Raji (cell line): ENCODE data around the gene UGT1A8.
"Not testable (repeated sequence)": the region's sequence is repeated elsewhere in the genome, so short reads cannot be mapped to it uniquely, and the experiment has no call there.

Experiments
- POLR2A ChIP-seq: IDR thresholded peaks from 2 replicates; pipeline ENCODE4 v1.6.1; 2011; ENCODE audit warnings: low read depth, low read length, control low read depth; ENCODE audit not compliant: insufficient read depth

UGT1A8 gene

DNA sequence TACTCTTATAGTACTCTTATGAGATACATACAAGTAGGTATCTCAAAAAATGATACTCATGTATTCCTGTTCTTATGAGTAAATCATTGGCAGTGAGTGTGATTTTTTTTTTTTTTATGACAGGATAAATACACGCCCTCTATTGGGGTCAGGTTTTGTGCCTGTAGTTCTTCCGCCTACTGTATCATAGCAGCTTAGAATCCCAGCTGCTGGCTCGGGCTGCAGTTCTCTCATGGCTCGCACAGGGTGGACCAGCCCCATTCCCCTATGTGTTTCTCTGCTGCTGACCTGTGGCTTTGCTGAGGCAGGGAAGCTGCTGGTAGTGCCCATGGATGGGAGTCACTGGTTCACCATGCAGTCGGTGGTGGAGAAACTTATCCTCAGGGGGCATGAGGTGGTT is at the start of gene UGT1A8:
TSS of gene UGT1A8 (plus strand) at position 158 of the 400 bp plus-strand sequence. CDS start at position 233, 75 bp downstream.
- not testable (repeated sequence) for TF ChIP-seq POLR2A

DNA sequence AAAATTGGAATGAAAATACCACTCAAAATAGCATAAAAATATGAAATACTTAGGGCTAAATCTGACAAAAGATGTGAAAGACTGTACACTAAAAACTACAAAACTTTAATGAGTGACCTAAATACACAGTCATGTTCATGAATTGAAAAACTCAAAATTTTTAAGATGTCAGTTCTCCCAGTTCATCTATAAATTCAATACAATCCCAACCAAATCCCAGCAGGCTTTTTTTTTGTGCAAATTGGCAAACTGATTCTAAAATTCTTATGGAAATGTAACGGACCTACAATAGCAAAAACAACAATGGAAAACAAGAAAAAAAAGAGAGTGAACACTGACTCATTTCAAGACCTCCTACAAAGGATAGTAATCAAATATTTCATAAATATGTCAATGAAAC is 46.4 kb upstream of the UGT1A8 start:
- TF ChIP-seq POLR2A = no peak

DNA sequence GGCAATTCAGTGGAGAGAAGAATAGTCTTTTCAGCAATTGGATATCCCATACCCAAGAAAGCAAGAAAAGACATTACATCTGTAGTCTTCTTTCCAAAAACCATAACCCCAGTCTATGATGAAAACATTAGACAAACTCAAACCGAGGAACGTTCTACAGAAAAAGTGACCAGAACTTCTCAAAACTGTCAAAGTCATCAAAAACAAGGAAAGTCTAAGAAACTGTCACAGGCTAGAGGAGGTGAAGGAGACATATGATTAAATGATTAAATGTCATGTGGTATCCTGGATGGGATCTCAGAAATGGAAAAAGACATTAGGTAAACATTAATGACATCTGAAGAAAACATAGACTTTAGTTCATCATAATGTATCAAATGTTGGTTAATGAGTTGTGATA is 46.0 kb upstream of the UGT1A8 start:
- no peak for TF ChIP-seq POLR2A

DNA sequence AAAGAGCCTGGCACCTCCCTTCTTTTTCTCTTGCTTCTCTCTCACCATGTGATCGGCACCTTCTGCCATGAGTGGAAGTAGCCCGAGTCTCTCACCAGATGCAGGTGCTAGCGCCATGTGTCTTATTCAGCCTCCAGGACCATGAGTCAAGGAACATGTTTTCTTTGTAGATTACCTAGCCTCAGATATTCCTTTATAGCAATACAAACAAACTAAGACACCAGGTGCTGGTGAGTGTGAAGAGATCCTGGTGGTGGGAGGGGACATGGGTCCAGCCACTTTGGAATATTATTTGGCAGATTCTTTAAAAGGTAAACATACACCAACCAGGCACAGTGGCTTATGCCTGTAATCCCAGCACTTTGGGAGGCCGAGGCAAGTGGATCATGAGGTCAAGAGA is 45.0 kb upstream of the UGT1A8 start:
- no peak for TF ChIP-seq POLR2A

DNA sequence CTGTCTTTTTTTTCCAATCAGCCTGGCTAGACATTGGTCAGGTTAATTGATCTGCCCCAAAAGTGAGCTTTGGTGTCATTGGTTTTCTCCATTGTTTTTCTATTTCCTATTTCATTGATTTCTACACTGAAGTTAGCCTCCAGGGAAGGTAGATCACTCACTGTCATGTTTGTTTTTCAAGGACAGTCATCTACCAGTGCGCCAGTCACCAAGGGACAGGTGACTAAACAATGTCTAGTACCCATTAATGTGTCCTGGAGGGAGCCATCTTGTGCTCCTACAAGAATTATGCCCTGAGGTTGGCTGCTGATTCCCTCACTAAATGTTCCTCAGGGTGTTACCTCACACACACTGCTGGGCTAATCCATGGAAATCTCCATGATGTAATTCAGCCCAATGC is 33.2 kb upstream of the UGT1A8 start:
- TF ChIP-seq POLR2A = no peak

DNA sequence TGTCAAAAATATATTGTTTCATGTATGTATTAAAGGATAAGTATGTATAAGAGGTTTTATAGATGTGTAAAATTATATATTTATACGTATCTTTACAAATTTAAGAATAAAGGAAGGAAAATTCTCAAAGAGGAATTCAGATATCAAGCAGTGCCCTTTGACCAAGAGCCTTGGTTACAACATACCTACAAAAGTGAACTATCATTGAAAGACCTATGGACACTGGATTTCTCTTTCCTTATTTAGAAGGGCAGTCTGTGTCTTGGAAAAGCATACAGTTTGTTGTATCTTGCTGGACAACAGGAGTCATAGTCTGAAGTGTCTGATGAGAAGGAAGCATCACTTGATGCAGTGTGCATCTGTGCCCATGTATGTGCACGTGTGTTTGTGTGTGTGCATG is 29.0 kb upstream of the UGT1A8 start:
- no peak for TF ChIP-seq POLR2A

DNA sequence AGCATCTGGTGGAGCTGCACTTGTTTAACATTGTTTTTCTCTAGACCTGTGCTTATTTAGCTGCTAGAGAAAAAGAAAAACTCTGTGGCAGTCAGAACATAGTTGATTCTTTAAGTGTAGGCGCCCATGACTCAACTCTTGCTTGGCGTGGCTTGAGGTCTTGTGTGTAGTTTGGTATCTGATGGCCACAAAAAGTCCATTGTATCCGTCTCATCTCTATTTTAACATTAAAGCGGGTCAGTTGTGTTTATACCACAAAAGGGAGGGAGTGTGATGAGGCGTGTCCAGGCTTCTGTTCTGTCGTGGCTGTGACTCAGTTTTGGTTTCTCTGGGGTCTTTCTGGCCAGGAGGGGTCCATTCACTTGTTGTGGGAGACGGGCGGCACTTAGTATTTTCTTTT is 24.2 kb upstream of the UGT1A8 start:
- no peak for TF ChIP-seq POLR2A

DNA sequence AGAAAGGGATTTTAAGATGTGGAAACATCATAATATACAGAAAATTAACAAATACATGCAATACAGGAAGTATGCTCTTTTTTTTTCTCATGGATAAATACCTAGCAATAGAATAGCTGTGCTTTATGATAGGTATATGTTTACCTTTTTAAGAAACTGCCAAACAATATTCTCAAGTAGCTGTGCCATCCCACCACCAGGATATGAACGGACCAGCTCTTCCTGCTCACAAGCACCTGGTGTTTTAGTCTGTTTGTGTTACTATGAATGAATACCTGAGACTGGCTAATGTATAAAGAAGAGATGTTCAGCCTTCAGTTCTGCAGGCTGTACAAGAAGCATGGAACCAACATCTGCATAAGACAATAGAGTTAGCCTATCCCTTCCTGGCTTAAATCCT is 19.9 kb upstream of the UGT1A8 start:
- no peak for TF ChIP-seq POLR2A

DNA sequence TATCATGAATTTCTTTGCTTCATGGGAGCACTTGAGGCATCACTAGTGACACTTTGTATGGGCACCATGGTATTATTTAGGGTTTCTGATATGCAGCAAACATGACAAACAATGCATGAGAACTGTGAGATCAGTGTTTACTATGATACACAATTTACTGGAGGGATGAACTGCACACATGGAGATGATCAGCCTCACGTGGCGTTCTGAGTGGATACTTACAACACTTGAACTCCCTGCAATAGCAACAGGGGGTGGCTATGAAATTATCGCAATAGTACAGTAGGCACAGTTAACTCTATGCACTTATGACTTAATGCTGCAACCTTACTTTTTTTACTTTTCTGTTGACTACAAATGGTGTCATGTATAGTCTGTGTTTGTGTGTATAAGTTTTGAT is 18.5 kb upstream of the UGT1A8 start:
- TF ChIP-seq POLR2A = no peak

DNA sequence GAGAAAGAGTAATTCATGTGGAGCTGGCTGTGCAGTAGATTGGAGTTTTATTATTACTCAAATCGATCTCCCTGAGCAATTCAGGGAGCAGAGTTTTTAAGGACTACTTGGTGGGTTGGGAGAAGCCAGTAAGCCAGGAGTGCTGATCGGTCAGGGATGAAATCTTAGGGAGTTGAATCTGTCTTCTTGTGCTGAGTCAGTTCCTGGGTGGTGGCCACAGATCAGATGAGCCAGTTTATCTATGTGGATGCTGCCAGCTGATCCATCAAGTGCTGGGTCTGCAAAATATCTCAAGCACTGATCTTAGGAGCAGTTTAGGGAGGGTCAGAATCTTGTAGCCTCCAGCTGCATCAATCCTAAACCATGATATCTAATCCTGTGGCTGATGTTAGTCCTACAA is 17.0 kb upstream of the UGT1A8 start:
- no peak for TF ChIP-seq POLR2A

DNA sequence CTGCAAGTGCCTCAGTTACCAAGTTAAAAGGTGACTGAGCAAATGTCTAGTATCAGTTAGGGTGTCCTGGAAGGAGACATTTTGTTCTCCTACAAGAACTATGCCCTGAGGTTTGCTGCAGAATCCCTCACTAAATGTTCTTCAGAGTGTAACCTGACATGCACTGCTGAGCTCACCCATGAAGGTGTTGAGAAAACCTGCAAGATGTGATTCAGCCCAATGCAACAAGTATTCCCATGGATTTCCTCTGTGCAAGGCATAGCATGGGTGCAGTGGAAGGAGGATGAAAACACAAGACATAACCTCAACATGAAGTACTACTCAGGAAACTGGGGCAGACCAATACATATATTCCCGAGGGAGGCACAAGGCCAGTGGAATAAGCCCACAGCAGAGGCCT is 15.4 kb upstream of the UGT1A8 start:
- no peak for TF ChIP-seq POLR2A

DNA sequence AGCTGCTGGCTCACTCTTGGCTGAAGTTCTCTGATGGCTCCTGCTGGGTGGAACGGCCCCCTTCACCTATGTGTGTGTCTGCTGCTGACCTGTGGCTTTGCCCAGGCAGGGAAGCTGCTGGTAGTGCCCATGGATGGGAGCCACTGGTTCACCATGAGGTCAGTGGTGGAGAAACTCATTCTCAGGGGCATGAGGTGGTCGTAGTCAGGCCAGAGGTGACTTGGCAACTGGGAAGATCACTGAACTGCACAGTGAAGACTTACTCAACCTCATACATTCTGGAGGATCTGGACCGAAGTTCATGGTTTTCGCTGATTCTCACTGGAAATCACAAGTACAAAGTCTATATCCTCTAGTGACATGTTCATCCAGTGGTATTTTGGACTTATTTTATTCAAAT is 13.9 kb upstream of the UGT1A8 start:
- no peak for TF ChIP-seq POLR2A

DNA sequence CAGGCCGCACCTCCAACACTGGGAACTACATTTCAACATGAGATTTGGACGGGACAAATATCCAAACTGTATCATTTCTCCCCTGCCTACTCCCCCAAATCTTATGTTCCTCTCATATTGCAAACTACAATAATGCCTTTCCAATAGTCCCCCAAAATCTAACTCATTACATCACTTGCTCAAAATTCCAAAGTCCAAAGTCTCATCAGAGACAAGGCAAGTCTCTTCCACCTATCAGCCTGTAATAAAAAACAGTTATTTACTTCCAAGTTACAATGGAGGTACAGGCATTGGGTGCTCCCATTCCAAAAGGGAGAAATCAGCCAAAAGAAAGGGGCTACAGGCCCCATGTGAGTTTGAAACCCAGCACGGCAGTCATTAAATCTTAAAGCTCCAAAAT is 12.6 kb upstream of the UGT1A8 start:
- TF ChIP-seq POLR2A = no peak

DNA sequence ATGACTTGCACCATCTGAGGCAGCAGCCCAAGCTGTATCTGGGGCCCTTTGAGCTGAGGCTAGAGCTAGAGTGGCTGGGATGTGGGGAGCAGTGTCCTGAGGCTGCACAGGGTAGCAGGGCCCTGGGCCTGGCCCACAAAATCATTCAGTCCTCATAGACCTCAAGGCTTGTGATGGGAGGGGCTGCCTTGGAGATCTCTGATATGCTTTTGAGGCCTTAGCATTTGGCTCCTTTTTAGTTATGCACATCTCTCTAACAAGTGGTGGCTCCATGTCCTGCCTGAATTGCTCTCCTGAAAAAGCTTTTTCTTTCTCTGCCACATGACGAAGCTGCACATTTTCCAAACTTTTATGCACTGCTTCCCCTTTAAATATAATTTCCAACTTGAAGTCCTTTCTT is 11.8 kb upstream of the UGT1A8 start:
- TF ChIP-seq POLR2A = no peak

DNA sequence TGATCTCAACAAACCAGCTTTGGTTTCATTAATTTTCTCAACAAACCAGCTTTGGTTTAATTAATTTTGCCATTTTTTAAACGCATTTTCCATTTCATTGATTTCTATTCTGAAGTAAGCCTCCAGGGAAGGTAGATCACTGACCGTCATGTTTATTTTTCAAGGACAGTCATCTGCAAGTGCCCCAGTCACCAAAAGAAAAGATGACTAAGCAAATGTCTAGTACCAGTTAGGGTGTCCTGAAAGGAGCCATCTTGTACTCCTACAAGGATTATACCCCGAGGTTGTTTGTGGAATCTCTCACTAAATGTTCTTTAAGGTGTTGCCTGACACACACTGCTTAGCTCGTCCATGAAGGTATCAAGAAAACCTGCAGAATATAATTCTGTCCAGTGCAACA is 6.1 kb upstream of the UGT1A8 start:
- TF ChIP-seq POLR2A = no peak

DNA sequence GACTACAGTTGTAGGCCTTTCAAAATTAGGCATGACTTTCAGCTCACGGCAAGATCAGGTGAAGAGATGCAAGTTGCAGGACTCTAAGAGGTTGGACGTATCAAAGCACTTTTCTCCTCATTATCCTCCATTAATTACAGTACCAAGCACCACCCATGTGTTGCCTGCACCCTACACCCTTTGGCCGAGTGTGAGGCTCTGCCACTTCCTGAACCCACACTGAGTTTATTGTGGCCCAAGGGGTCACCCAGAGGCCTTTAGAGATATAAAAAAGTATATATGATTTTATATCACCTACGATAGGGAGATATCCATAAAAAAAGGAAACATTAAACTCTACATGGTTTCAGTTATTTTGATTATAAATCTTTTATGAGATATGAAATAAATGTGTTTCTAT is 2.8 kb downstream of the UGT1A8 start:
- no peak for TF ChIP-seq POLR2A

DNA sequence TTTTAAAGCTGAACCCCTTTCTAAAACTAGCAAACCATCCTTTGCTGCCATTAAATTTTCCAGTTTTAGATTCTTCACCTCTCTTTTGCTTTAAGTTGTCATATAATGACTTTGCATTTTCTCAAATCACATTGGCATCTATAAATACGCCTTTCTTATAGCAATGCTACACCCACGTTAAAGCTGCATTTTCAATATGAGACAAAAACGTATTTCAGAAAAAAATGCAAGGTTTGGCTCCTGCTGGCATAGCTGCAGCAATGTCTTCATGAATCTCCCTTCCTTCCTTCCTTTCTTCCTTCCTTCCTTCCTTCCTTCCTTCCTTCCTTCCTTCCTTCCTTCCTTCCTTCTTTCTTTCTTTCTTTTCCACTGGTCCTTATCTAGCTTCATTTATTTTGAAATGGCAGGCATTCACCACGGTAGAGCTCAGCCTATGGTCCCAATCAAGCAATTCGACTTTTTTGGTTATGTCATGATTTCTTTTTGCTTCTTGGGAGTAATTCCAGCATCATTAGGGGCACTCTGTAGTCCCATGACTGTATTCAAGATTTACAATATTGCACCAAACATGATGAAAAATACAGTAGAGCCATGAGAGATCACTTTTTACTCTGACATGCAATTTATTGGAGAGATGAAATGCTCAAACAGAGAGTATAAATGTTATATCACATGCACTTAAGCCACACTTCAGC is 10.0 kb downstream of the UGT1A8 start:
- no peak for TF ChIP-seq POLR2A
